ENCODE data around the gene LCN10. TPM values are rescaled to one million over a fixed set of nuclear protein-coding genes. Genes with fewer than 3 reads are reported as not detected.

The LCN10 gene
- total and polyA plus RNA-seq, 2 of the 13 experiments (the other 11 are each of a cell fraction or from before 2014, with no cell fraction given) = 0.53 to 0.61 TPM

DNA sequence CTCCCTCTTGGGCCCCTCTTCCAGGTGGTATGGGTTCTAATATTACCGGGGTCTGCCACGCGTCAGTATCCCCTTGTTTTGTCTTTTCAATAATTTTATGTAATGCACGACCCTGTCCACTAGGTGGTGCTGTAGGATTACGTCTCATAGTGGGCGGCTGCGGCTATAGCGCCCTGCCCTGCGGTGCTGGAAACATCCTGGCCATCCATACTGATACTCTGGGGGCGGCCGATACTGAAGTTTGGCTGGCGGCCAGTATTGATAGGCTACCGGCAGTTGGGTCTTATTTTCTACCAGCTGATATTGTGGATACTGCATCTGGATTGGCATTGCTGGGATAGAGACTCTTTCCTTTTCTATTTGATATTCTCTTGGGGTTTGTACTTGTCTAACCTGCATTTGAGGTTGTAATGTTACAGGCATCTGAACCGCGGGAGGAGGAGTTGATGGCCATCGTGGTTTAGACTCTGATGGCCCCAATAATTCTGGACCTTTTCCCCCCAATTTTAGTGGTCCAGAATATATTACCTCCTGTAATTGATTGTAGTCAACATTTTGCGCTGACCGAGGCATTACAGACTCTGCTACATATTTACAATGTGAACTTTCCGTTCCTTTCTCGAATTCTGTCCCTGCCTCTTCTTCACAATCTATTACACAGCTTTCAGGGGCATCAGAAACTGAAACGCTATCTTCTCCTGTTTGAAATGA, 45.1 kb upstream of the LCN10 start (continued):
- no peak for TF ChIP-seq CEBPG (CRISPR knock-in tag; IDR thresholded peaks at IDR 0.05)
- TF ChIP-seq, protein P1, sequence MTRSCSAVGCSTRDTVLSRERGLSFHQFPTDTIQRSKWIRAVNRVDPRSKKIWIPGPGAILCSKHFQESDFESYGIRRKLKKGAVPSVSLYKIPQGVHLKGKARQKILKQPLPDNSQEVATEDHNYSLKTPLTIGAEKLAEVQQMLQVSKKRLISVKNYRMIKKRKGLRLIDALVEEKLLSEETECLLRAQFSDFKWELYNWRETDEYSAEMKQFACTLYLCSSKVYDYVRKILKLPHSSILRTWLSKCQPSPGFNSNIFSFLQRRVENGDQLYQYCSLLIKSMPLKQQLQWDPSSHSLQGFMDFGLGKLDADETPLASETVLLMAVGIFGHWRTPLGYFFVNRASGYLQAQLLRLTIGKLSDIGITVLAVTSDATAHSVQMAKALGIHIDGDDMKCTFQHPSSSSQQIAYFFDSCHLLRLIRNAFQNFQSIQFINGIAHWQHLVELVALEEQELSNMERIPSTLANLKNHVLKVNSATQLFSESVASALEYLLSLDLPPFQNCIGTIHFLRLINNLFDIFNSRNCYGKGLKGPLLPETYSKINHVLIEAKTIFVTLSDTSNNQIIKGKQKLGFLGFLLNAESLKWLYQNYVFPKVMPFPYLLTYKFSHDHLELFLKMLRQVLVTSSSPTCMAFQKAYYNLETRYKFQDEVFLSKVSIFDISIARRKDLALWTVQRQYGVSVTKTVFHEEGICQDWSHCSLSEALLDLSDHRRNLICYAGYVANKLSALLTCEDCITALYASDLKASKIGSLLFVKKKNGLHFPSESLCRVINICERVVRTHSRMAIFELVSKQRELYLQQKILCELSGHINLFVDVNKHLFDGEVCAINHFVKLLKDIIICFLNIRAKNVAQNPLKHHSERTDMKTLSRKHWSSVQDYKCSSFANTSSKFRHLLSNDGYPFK (CRISPR knock-in tag; IDR thresholded peaks at IDR 0.05; ENCODE audit: borderline replicate concordance) = no peak
- TF ChIP-seq TBX3 (IDR thresholded peaks at IDR 0.05; ENCODE audit: borderline replicate concordance) = no peak
- TF ChIP-seq NONO (IDR thresholded peaks at IDR 0.05) = no peak
- TF ChIP-seq NONO (CRISPR knock-in tag; conservative IDR thresholded peaks at IDR 0.05) = no peak
- no peak for TF ChIP-seq FOXP1 (IDR thresholded peaks at IDR 0.05)
- TF ChIP-seq FOXP1 (CRISPR knock-in tag; IDR thresholded peaks at IDR 0.05) = no peak
- TF ChIP-seq ZNF678 (CRISPR knock-in tag; IDR thresholded peaks at IDR 0.05) = no peak
- TF ChIP-seq ZNF121 (CRISPR knock-in tag; IDR thresholded peaks at IDR 0.05) = no peak
- TF ChIP-seq RORA (CRISPR knock-in tag; IDR thresholded peaks at IDR 0.05) = no peak
- TF ChIP-seq REPIN1 (CRISPR knock-in tag; IDR thresholded peaks at IDR 0.05; ENCODE audit: borderline replicate concordance, low read depth) = peak; percentile 57; the same call in 1 of the 2 replicates
- no peak for TF ChIP-seq ZNF253 (CRISPR knock-in tag; IDR thresholded peaks at IDR 0.05; ENCODE audit: borderline replicate concordance)
- TF ChIP-seq PHF20 (CRISPR knock-in tag; IDR thresholded peaks at IDR 0.05) = no peak
- TF ChIP-seq, protein P2, sequence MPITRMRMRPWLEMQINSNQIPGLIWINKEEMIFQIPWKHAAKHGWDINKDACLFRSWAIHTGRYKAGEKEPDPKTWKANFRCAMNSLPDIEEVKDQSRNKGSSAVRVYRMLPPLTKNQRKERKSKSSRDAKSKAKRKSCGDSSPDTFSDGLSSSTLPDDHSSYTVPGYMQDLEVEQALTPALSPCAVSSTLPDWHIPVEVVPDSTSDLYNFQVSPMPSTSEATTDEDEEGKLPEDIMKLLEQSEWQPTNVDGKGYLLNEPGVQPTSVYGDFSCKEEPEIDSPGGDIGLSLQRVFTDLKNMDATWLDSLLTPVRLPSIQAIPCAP (CRISPR knock-in tag; IDR thresholded peaks at IDR 0.05; ENCODE audit: low read depth) = no peak
- TF ChIP-seq SIN3A (IDR thresholded peaks at IDR 0.05; ENCODE audit: borderline replicate concordance, low read depth, low read length) = 0 out of 2 replicates have a peak, but pooled peaks have one; percentile 46
- no peak for TF ChIP-seq IRX3 (CRISPR knock-in tag; IDR thresholded peaks at IDR 0.05; ENCODE audit: borderline replicate concordance, low read depth)
- peak; percentile 40; the same call in 1 of the 2 replicates for TF ChIP-seq ETV5 (CRISPR knock-in tag; IDR thresholded peaks at IDR 0.05; ENCODE audit: borderline replicate concordance)
- no peak for TF ChIP-seq REL (CRISPR knock-in tag; conservative IDR thresholded peaks at IDR 0.05)
- TF ChIP-seq, protein P3, sequence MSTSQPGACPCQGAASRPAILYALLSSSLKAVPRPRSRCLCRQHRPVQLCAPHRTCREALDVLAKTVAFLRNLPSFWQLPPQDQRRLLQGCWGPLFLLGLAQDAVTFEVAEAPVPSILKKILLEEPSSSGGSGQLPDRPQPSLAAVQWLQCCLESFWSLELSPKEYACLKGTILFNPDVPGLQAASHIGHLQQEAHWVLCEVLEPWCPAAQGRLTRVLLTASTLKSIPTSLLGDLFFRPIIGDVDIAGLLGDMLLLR (CRISPR knock-in tag; IDR thresholded peaks at IDR 0.05) = no peak
- no peak for TF ChIP-seq NAIF1 (CRISPR knock-in tag; IDR thresholded peaks at IDR 0.05; ENCODE audit: borderline replicate concordance)
- TF ChIP-seq ZBTB1 (CRISPR knock-in tag; IDR thresholded peaks at IDR 0.05; ENCODE audit: borderline replicate concordance) = no peak
- no peak for TF ChIP-seq ZNF547 (CRISPR knock-in tag; IDR thresholded peaks at IDR 0.05)
- peak; percentile 42; the same call in 1 of the 2 replicates for TF ChIP-seq ZNF230 (CRISPR knock-in tag; IDR thresholded peaks at IDR 0.05)
- TF ChIP-seq, protein P4, sequence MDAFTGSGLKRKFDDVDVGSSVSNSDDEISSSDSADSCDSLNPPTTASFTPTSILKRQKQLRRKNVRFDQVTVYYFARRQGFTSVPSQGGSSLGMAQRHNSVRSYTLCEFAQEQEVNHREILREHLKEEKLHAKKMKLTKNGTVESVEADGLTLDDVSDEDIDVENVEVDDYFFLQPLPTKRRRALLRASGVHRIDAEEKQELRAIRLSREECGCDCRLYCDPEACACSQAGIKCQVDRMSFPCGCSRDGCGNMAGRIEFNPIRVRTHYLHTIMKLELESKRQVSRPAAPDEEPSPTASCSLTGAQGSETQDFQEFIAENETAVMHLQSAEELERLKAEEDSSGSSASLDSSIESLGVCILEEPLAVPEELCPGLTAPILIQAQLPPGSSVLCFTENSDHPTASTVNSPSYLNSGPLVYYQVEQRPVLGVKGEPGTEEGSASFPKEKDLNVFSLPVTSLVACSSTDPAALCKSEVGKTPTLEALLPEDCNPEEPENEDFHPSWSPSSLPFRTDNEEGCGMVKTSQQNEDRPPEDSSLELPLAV (CRISPR knock-in tag; conservative IDR thresholded peaks at IDR 0.05; ENCODE audit: low read depth) = no peak
- TF ChIP-seq TARDBP (CRISPR knock-in tag; IDR thresholded peaks at IDR 0.05) = peak; percentile 64; the same call in 1 of the 2 replicates
- TF ChIP-seq ZNF660 (CRISPR knock-in tag; IDR thresholded peaks at IDR 0.05; ENCODE audit: borderline replicate concordance, low read depth) = no peak
